Measurements from ENCODE around the gene CCRL2. TPM values are rescaled to one million over a fixed set of nuclear protein-coding genes. Genes with fewer than 3 reads are reported as not detected.
A peak's percentile ranks its signal among the peaks of the same experiment; 100 is the strongest.

The CCRL2 gene
- total and polyA plus RNA-seq, 8 donors, result 3.4 to 37.1 (median 4.6) TPM

DNA sequence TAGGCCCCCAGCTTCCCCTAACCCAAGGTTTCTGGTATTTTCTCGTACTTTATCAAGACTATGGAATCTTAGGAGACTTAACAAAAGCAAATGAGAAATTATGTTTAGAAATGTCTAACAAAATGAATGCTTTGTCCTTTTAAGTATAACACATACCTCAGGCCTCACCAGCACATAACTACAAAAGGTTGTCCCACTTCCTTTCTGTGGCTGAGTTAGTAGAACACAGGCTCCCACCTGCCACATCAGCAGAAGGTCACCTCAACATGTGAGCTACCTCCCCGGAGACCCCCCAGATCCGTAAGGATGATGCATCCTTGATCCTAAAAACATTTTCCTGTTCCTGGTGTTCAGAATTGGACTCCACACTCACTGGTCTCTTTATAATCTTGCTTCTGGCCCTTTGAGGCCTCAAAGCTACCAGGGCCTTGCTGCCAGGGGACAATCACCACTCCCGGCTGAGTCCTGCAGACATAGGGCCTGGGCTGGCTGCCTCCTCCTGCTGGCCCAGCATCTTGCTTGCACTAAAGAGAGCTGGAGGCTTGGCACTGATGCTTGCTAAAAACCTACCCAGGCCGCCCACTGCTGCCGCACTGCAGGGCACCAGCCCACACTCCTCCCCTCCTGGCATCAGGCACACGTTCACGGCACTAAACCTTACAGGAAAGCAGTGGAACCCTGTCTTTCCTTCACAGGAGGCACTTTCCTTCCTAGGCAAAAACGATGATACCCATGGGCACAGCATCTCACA, 2.9 kb downstream of the CCRL2 start:
- no peak for TF ChIP-seq CTCF (IDR thresholded peaks at IDR 0.05)
- Histone ChIP-seq H3K27ac (peak overlapping the region in 1 of 2 donors; percentile 25), H3K27me3 (no peaks in the 10 kb centered on the region), H3K4me3 (peak overlapping the region in 1 of 2 donors; percentile 57), H3K4me1 (peaks cover 17 to 93% of the 10 kb centered on the region in 2 donors), H3K36me3 (peaks cover 0 to 20% of the 10 kb centered on the region in 2 donors), H3K9me3 (no peaks in the 10 kb centered on the region)
- ATAC-seq (no peak), DNase-seq (no peak)
- intact Hi-C loops (cut with DNase I), result no loop called here

GRCh38 chr3:46410669-46411068, 3.6 kb downstream of the CCRL2 start:
- H3K27me3 ChIP-seq, result no peaks in the 10 kb centered on the region
- peak overlapping the region in 1 of 2 donors; percentile 57 for H3K4me3 ChIP-seq
- peaks cover 11 to 85% of the 10 kb centered on the region in 2 donors for H3K4me1 ChIP-seq
- no peaks in the 10 kb centered on the region for H3K9me3 ChIP-seq
- no peak for TF ChIP-seq CTCF (IDR thresholded peaks at IDR 0.05)
- intact Hi-C loops (cut with DNase I), result no loop called here
- H3K27ac ChIP-seq, result peak overlapping the region in 1 of 2 donors; percentile 40
- H3K36me3 ChIP-seq, result peaks cover 0 to 20% of the 10 kb centered on the region in 2 donors
- DNase-seq (no peak), ATAC-seq (no peak)

DNA sequence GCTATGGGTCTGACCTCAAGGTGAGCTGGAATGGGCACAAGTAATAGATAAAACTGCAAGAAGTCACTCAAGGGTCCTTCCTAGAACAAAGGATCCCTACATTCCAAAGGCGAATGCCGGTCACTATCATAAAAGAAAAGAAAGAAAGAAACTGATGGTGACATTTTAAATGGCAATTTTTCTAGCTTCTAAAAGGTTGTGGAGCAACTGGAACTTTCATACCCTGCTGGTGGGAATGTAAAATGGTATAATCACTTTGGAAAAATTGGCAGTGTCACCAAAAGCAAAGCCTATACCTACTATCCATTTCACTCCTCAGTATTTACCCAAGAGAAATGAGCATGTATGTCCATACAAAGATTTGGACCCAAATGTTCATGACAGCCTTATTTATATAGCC, 4.2 kb downstream of the CCRL2 start:
- no peak for ATAC-seq
- Histone ChIP-seq H3K4me1 (peaks cover 6 to 81% of the 10 kb centered on the region in 2 donors), H3K27ac (peak overlapping the region in 1 of 2 donors; percentile 40), H3K9me3 (no peaks in the 10 kb centered on the region), H3K27me3 (no peaks in the 10 kb centered on the region), H3K36me3 (peaks cover 0 to 20% of the 10 kb centered on the region in 2 donors), H3K4me3 (peak overlapping the region in 1 of 2 donors; percentile 57)
- DNase-seq, result no peak
- intact Hi-C loops (cut with DNase I), result no loop called here
- TF ChIP-seq CTCF (IDR thresholded peaks at IDR 0.05), result no peak

GRCh38 chr3:46412786-46413298, 5.8 kb downstream of the CCRL2 start:
- peak overlapping the region in 1 of 2 donors; percentile 13 for H3K4me3 ChIP-seq
- intact Hi-C loops (cut with DNase I), result no loop called here
- no peak for TF ChIP-seq CTCF (IDR thresholded peaks at IDR 0.05)
- no peaks in the 10 kb centered on the region for H3K9me3 ChIP-seq
- ATAC-seq, result peak; percentile 20
- peaks cover 0 to 72% of the 10 kb centered on the region in 2 donors for H3K4me1 ChIP-seq
- peaks cover 0 to 24% of the 10 kb centered on the region in 2 donors for H3K36me3 ChIP-seq
- H3K27me3 ChIP-seq, result no peaks in the 10 kb centered on the region
- DNase-seq, result no peak
- H3K27ac ChIP-seq, result peak overlapping the region in 1 of 2 donors; percentile 59

GRCh38 chr3:46413951-46414350, 6.9 kb downstream of the CCRL2 start:
- ATAC-seq, result no peak
- H3K4me1 ChIP-seq, result peaks cover 0 to 61% of the 10 kb centered on the region in 2 donors
- intact Hi-C loops (cut with DNase I), result no loop called here
- peaks cover 0 to 21% of the 10 kb centered on the region in 2 donors for H3K36me3 ChIP-seq
- no peak overlapping the region for H3K4me3 ChIP-seq
- no peaks in the 10 kb centered on the region for H3K27me3 ChIP-seq
- H3K9me3 ChIP-seq, result no peaks in the 10 kb centered on the region
- no peak for DNase-seq
- TF ChIP-seq CTCF (IDR thresholded peaks at IDR 0.05), result no peak
- peak overlapping the region in 1 of 2 donors; percentile 59 for H3K27ac ChIP-seq
